Heart right ventricle (tissue), 16 donors: Measurements from ENCODE around the gene CASP10. TPM values are rescaled to one million over a fixed set of nuclear protein-coding genes. Genes with fewer than 3 reads are reported as not detected.

Experiments used
- ATAC-seq, 8 donors: fragments of 200-7000 bp; cut with Tn5 transposase; one replicate each; pipeline ENCODE4 v1.9.1; 2020; ENCODE audit warnings: mild to moderate bottlenecking in 8 of 8, moderate library complexity in 8 of 8, moderate number of reproducible peaks in 1 of 8
- DNase-seq, 2 donors: peaks; one replicate each; pipeline ENCODE4 v3.0.0-alpha.2; 2020
- H3K27ac ChIP-seq, 10 donors: fragments of 200-600 bp; sonication (generic) in 2 of 10; one replicate each; pipeline versions ENCODE4 v1.5.0 to v1.8.0; 2020 to 2022; ENCODE audit warnings: mild to moderate bottlenecking in 3 of 10
- H3K27me3 ChIP-seq, 7 donors: fragments of 200-600 bp; one replicate each; pipeline ENCODE4 v1.8.0; 2021 to 2022; ENCODE audit warnings: mild to moderate bottlenecking in 2 of 7
- H3K36me3 ChIP-seq, 9 donors: fragments of 200-600 bp; sonication (generic) in 1 of 9; one replicate each; pipeline versions ENCODE4 v1.5.0 to v1.8.0; 2020 to 2022; ENCODE audit warnings: mild to moderate bottlenecking in 2 of 9
- H3K4me1 ChIP-seq, 9 donors: fragments of 200-600 bp; sonication (generic) in 1 of 9; one replicate each; pipeline versions ENCODE4 v1.5.0 to v1.8.0; 2020 to 2022; ENCODE audit warnings: mild to moderate bottlenecking in 4 of 9
- H3K4me3 ChIP-seq, 10 donors: fragments of 200-600 bp; sonication (generic) in 2 of 10; one replicate each; pipeline versions ENCODE4 v1.5.0 to v1.8.0; 2020 to 2022; ENCODE audit warnings: mild to moderate bottlenecking in 7 of 10, moderate library complexity in 2 of 10
- H3K9me3 ChIP-seq, 11 donors: fragments of 200-600 bp in 10 of 11; sonication (generic) in 2 of 11; one replicate each; pipeline versions ENCODE4 v1.5.0 to v1.8.0; 2013 to 2022; ENCODE audit warnings: mild to moderate bottlenecking in 2 of 11, control low read depth in 1 of 11, moderate library complexity in 1 of 11
- WGBS, 2 donors: extraction: QIAGEN DNeasy Blood & Tissue Kit; methylation state at CpG; one replicate each; pipeline ENCODE4 v1.1.7; 2013; ENCODE audit warnings: inconsistent platforms in 1 of 2; 5-methylcytosine and 5-hydroxymethylcytosine counted together
- intact Hi-C, 10 donors: fragments of 100-400 bp; cut with DNase I; formaldehyde crosslinking; loops; one replicate each; pipeline versions ENCODE4 v1.11.1 to v1.14.2; 2022
- polyA plus RNA-seq, 2 donors: library from polyadenylated mRNA; stranded (reverse); fragments of 200-250 nt; gene quantifications; one replicate each; pipeline ENCODE4 v1.2.3, GENCODE V29; 2013
- total RNA-seq, 10 donors: library from RNA; stranded (reverse); fragmentation: NEBNext Ultra II Directional in 3 of 10; extraction: Animal tissue kit (Norgen Biotek cat#: 25700) in 3 of 10; gene quantifications; one replicate each; pipeline versions ENCODE4 v1.2.1 to v1.2.4, GENCODE V29; 2021 to 2023
- TF ChIP-seq, protein P1 (sequence below), 9 donors: fragments of 200-600 bp; sonication (generic) in 2 of 9; IDR thresholded peaks; one replicate each; pipeline versions ENCODE4 v1.5.0 to v1.8.0; 2021 to 2022; ENCODE audit warnings: antibody characterized with exemption in 9 of 9, mild to moderate bottlenecking in 5 of 9, moderate library complexity in 1 of 9
- donor health status: Arrhythmogenic right ventricular cardiomyopathy.
- donor health status: ischemic (EF 13 %, LVEDD 7.1; RV severe dilation, severe dysfunction).
- donor health status: healthy with polysubstance abuse.
- donor health status: DM: no; HTN: yes; CAD: no.
- donor health status: DM: no; HTN: no; CAD: no.
- donor health status: ischemic (EF 25% LVEDD 6.9; RV normal size, moderate dysfunction).
- donor health status: ischemic (EF 25% LVEDD 5.7; RV mildly dilated, moderate dysfunction).
- donor health status: healthy.
- donor health status: DM: yes; HTN: yes; CAD: no.
- donor health status: Ischemic cardiomyopathy.
- donor health status: ischemic (EF 35%, LVEDD 5.7; RV mildly dilated, moderate dysfunction).
- donor health status: nonischemic (EF 11% LVEDD 7.7; RV severe dilation, severe dysfunction).
- donor health status: DM: yes; HTN: yes; CAD: no.
- donor health status: PGD.
- donor health status: ischemic (EF 29% LVEDD 5.4; RV normal size, mild dysfunction).
- donor health status: nonischemic (EF 23%, LVEDD 6.1; RV moderate dilation, normal function).

The CASP10 gene
- total and polyA plus RNA-seq, 12 donors = 2.0 to 13.2 (median 5.6) TPM

DNA sequence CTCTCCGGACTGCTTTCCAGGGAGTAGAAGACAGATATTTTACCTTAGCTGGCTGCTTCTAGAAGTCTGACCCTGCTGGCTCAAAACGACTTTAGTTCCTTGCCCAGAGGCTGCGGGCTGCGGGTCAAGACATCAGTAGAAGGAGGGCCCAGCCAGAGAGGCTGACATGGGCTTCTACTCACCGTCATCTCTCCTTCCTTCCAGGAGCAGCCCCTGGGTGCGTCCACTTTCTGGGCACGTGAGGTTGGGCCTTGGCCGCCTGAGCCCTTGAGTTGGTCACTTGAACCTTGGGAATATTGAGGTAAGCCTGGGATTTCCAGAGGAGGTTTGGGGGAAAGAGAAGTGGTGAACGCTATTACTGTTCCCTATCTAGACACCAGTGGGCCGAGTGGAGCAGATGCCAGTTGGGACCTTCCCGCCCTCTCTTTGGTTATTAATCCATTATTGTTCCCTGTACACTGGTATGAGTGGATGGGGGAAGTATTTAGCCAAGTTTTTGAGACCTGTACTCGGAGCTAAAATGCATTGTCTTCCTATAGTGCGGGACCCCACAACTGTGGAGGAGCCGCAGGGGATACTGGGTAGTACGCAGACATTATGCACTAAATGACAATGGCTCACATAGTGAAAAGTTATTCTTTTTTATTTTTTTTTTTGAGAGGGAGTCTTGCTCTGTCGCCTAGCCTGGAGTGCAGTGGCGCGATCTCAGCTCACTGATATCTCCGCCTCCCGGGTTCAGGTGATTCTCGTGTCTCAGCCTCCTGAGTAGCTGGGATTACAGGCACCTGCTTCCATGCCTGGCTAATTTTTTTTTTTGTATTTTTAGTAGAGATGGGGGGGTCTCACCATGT, 51.1 kb downstream of the CASP10 start:
- H3K4me3 ChIP-seq = peak overlapping the region in 8 of 10 donors; percentile 18 to 58 (median 35)
- peak overlapping the region in 9 of 10 donors; percentile 11 to 87 (median 45) for H3K27ac ChIP-seq
- ATAC-seq (peak in 1 of 8 donors; percentile 20), DNase-seq (no peak)
- H3K27me3 ChIP-seq = no peaks in the 10 kb centered on the region
- WGBS, 2 donors = 83 to 88% methylated on average over 21 of the region's 21 CpGs
- no peaks in the 10 kb centered on the region for H3K36me3 ChIP-seq
- TF ChIP-seq, protein P1, sequence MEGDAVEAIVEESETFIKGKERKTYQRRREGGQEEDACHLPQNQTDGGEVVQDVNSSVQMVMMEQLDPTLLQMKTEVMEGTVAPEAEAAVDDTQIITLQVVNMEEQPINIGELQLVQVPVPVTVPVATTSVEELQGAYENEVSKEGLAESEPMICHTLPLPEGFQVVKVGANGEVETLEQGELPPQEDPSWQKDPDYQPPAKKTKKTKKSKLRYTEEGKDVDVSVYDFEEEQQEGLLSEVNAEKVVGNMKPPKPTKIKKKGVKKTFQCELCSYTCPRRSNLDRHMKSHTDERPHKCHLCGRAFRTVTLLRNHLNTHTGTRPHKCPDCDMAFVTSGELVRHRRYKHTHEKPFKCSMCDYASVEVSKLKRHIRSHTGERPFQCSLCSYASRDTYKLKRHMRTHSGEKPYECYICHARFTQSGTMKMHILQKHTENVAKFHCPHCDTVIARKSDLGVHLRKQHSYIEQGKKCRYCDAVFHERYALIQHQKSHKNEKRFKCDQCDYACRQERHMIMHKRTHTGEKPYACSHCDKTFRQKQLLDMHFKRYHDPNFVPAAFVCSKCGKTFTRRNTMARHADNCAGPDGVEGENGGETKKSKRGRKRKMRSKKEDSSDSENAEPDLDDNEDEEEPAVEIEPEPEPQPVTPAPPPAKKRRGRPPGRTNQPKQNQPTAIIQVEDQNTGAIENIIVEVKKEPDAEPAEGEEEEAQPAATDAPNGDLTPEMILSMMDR (IDR thresholded peaks at IDR 0.05) = no peak
- intact Hi-C loops = loop anchor here in 8 of 10 donors (2.0 to 10.0 kb wide), 7 partner anchors 47 to 391 kb away; partner anchors contain the start of genes CASP10 (in 4 of the 8), STRADB (in 2 of the 8) and TRAK2 (in 2 of the 8)
- H3K4me1 ChIP-seq = peaks cover 0 to 71% (median 24%) of the 10 kb centered on the region in 9 donors
- no peaks in the 10 kb centered on the region for H3K9me3 ChIP-seq

DNA sequence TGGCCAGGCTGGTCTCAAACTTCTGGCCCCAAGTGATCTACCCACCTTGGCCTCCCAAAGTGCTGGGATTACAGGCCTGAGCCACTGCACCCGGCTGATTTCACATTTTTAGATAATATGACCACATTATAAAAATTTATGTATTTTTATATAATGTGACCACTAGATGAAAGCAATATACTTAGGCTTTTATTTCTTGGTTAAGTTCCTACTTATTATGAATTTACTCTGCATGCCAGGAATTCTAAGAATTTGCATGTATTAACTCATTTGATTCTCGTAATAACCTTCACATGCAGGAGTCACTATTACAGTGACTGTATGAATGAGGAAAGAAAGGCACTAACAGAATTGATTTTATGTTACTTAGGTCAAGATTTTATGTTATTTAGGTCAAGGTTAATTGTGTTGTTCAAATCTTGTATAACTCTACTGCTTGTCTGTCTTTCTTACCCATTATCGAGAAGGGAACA, 51.8 kb downstream of the CASP10 start:
- Histone ChIP-seq H3K4me3 (peak overlapping the region in 1 of 10 donors; percentile 58), H3K27me3 (no peaks in the 10 kb centered on the region), H3K36me3 (no peaks in the 10 kb centered on the region), H3K9me3 (no peaks in the 10 kb centered on the region), H3K4me1 (peaks cover 0 to 73% (median 24%) of the 10 kb centered on the region in 9 donors), H3K27ac (peak overlapping the region in 1 of 10 donors; percentile 87)
- DNase-seq (no peak), ATAC-seq (no peak)
- WGBS, 2 donors = 76 to 91% methylated on average over 3 of the region's 3 CpGs
- TF ChIP-seq, protein P1 (IDR thresholded peaks at IDR 0.05) = no peak
- intact Hi-C loops = loop anchor here in 8 of 10 donors (5.0 to 10.0 kb wide), 7 partner anchors 47 to 390 kb away; partner anchors contain the start of genes CASP10 (in 2 of the 8), STRADB (in 2 of the 8) and TRAK2 (in 2 of the 8)

DNA sequence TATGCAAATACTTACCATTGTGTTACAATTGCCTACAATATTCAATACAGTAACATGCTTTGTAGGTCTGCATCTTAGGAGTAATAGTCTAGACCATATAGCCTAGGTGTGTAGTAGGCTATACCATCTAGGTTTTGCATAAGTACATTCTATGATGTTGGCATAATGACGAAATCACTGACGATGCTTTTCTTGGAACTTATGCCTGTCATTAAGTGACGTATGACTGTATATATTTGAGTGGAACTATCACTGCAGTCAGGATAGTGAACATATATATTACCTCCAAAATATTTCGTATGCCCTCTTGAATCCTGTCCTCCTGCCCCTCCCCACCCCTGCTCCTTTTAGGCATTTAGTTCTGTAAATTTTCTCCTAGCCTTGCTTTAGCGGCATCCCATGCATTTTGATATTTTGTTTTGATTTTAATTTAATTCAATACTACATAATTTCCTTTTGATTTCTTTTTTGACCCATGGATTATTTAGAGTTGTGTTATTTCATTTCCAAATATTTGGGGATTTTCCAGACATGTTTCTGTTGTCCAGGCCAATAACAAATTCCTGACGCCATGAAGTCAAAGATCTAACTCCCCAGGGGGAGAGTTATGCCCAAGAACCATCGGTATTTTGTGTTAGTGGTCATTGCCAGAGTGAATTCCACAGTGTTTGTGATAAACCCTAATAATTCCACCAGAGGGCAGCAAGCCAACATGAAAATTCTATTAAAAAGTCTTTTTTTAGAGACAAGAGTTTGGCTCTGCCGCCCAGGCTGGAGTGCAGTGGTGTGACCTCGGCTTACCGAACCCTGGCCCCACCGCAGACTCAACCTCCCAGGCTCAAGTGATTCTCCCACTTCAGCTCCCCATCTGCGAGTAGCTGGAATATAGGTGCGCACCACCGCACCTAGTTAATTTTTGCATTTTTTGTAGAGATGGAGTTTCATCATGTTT, 53.2 kb downstream of the CASP10 start:
- DNase-seq = peak; percentile 37 to 81
- intact Hi-C loops = loop anchor here in 8 of 10 donors (2.0 to 10.0 kb wide), 6 partner anchors 126 to 389 kb away; partner anchors contain the start of genes STRADB (in 2 of the 8) and TRAK2 (in 2 of the 8)
- ATAC-seq = peak in 7 of 8 donors; percentile 31 to 55 (median 50)
- WGBS, 2 donors = 35 to 42% methylated on average over 14 of the region's 14 CpGs
- no peaks in the 10 kb centered on the region for H3K36me3 ChIP-seq
- TF ChIP-seq, protein P1 (IDR thresholded peaks at IDR 0.05) = peak; percentile 49 to 82 (median 70)
- peaks cover 0 to 86% (median 24%) of the 10 kb centered on the region in 9 donors for H3K4me1 ChIP-seq
- no peaks in the 10 kb centered on the region for H3K27me3 ChIP-seq
- H3K4me3 ChIP-seq = peak overlapping the region in 4 of 10 donors; percentile 6 to 28 (median 24)
- no peaks in the 10 kb centered on the region for H3K9me3 ChIP-seq
- H3K27ac ChIP-seq = peak overlapping the region in 2 of 10 donors; percentile 12 to 27
